GM21717 (cell line): ENCODE results near the gene COIL.

Experiments
- ATAC-seq: cut with Tn5 transposase; IDR thresholded peaks from one replicate; pipeline ENCODE4 v1.9.1; 2021; ENCODE audit warnings: mild to moderate bottlenecking, moderate library complexity; ENCODE audit not compliant: unreplicated experiment

The COIL gene

GRCh38 chr17:56910509-56911235 lies 50.2 kb downstream of the COIL start:
- ATAC-seq, result no peak

GRCh38 chr17:56909742-56910508 lies 50.9 kb downstream of the COIL start:
- no peak for ATAC-seq

GRCh38 chr17:56908001-56908542 lies 52.8 kb downstream of the COIL start:
- peak; percentile 83 for ATAC-seq

- no peak for ATAC-seq
Measured at GRCh38 chr17:56903560-56903959, 57.3 kb downstream of the COIL start.

- no peak for ATAC-seq
Measured at GRCh38 chr17:56902348-56902747, 58.5 kb downstream of the COIL start.

GRCh38 chr17:56899403-56899802 lies 61.4 kb downstream of the COIL start:
- ATAC-seq, result no peak

GRCh38 chr17:56898874-56899273 lies 62.0 kb downstream of the COIL start:
- ATAC-seq, result no peak

GRCh38 chr17:56897646-56898424 lies 63.0 kb downstream of the COIL start:
- ATAC-seq, result no peak

- ATAC-seq, result no peak
Measured at GRCh38 chr17:56896968-56897359, 63.9 kb downstream of the COIL start.

- no peak for ATAC-seq
Measured at GRCh38 chr17:56896217-56896967, 64.5 kb downstream of the COIL start.

- ATAC-seq, result no peak
Measured at GRCh38 chr17:56894859-56895455, 65.9 kb downstream of the COIL start.

GRCh38 chr17:56893503-56893902 lies 67.3 kb downstream of the COIL start:
- ATAC-seq, result no peak

GRCh38 chr17:56892333-56892732 lies 68.5 kb downstream of the COIL start:
- ATAC-seq, result no peak

- ATAC-seq, result no peak
Measured at GRCh38 chr17:56891751-56892150, 69.1 kb downstream of the COIL start.

GRCh38 chr17:56890906-56891674 lies 69.8 kb downstream of the COIL start:
- ATAC-seq, result no peak

- no peak for ATAC-seq
Measured at GRCh38 chr17:56890390-56890789, 70.5 kb downstream of the COIL start.
